Hematopoietic multipotent progenitor cell treated with erythropoietin and hydrocortisone succinate and interleukin-3 and kit ligand, for 15 days (in vitro differentiated cells): ENCODE measurements around the gene SMIM29.
"Not testable (repeated sequence)": the region's sequence is repeated elsewhere in the genome, so short reads cannot be mapped to it uniquely, and the experiment has no call there.

Experiments
- DNase-seq: peaks from one replicate; pipeline ENCODE4 v3.0.0-alpha.2; 2015; ENCODE audit warnings: low spot score

SMIM29 gene

DNA sequence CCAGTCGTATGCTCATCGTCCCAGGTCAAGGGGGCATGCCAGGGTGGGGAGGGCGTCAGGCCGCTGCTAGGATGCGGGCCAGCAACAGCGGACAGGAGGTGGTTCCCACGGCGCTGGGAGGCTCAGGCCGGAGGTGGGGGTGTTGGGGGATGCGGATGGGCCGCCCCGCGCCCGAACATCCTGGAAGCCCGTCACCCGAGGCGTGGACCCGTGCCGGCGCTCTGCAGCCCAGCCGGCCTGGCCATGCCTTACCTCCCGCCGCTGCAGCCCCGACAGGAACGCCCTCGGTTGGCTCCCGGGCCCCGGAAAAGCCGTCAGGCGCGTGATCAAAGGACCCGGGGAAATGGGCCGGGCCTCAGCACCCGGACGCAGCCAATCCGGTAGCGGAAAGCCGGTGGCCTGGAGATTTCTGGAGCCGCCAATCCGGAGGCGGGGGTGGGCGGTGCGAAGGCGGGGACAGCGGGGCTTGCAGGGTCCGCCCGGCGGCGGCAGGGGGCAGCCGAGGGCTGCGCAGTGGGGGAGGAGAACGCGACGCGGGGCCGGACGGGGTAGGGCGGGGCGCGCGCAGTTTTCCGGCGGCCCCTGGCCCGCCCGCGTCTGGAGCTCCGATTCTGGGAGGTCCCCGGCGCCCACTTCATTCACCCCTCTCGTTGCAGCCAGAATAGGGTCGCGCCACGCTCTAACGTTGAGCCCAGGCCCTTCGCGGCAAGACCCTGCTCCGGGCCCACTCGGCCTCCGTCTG, at the start of gene SMIM29:
TSS of gene SMIM29 (minus strand) at position 280 of the 742 bp plus-strand sequence. CDS start 1,215 bp downstream, outside the sequence.
- peak; percentile 95 for DNase-seq

DNA sequence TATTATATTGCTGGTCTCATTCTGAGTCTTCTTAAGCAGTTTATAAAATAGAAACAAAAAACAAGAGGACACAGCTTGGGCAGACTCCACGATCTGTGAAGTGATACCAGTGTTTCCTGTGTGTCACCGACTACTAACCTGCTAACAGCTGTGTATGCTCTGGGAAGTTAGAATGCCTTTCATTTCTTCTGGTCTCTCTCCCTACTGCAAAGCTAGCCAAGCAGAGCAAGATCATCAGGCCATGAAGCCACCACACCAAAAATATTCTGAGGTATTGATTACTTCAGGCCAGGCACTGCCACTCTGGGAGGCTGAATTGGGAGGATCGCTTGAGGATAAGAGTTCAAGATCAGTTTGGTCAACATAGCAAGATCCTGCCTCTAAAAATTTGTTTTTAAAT, 46.9 kb upstream of the SMIM29 start:
- DNase-seq: no peak

DNA sequence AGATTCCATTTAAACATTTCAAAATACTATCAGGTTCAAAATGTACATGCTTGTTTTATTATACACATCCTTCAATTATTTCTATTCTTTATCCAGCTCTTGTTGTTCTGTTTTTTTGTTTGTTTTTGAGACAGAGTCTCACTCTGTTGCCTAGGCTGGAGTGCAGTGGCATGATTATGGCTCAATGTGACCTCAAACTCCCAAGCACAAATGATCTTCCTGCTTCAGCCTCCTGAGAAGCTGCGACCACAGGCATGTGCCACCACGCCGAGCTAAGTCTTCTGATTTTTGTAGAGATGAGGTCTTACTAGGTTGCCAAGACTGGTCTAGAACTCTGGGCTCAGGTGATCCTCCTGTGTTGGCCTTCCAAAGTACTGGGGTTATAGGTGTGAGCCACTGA, 44.1 kb upstream of the SMIM29 start:
- DNase-seq: no peak

DNA sequence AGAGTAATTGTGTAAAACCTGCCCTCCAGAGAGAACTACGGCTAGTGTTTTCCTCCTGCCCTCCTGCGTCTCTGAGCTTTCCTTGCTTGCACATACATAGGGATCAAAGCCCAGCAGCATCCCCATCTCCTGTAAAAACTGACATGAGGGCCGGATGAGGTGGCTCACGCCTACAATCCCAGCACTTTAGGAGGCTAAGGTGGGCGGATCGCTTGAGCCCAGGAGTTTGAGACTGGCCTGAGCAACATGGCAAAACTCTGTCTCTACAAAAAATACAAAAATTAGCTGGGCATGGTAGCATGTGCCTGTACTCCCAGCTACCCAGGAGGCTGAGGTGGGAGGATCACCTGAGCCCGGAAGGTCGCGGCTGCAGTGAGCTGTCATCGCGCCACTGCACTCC, 40.3 kb upstream of the SMIM29 start:
- no peak for DNase-seq

DNA sequence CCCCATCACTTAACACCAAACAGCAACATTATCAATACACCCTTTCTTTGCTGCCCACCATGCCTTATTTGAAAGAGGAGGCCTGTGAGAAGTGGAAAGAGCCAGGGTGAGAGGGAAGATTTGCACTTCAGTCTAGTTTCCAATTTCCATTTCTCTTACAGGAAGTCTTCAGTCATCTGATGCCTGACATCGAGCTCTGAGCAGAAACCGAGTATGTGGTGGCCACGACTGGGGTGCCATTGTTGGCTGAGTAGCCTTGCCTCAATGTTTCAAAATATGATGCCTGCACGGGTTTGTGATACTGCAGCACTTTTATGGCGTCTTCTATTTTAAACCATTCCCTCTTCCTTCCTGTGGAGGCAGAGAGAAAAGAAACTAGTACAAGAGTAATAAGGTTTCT, 39.8 kb upstream of the SMIM29 start:
- no peak for DNase-seq

DNA sequence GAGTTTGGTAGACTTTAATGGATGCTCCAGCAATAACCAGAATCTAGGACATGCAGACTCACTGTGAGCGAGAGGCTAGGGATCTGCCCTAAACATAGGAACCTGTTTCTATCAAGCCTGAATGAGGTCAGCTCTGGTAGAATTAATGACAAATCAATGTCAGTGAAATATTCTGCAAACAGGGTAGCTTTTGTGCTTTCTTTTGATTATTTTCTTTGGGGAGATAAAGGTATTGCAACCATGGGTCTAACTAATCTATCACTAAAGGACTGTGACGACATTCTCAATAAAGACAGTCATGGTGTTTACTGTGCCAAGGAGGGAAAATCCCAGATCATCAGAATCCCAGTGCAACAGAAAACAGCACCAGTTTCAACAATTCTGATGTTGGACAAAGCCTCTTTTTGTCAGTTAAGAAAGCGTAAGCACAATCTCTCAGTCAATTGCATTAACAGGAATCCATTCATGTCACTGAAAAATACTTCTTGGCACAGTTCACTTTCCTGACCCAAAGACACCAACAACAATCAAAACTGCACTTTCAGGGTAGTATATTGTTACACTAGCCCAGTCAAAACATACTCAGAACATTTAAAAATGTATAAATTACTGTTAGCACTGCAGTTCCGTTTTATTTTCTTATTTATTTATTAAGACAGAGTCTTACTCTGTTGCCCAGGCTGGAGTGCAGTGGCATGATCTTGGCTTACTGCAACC, 36.8 kb upstream of the SMIM29 start:
- no peak for DNase-seq

DNA sequence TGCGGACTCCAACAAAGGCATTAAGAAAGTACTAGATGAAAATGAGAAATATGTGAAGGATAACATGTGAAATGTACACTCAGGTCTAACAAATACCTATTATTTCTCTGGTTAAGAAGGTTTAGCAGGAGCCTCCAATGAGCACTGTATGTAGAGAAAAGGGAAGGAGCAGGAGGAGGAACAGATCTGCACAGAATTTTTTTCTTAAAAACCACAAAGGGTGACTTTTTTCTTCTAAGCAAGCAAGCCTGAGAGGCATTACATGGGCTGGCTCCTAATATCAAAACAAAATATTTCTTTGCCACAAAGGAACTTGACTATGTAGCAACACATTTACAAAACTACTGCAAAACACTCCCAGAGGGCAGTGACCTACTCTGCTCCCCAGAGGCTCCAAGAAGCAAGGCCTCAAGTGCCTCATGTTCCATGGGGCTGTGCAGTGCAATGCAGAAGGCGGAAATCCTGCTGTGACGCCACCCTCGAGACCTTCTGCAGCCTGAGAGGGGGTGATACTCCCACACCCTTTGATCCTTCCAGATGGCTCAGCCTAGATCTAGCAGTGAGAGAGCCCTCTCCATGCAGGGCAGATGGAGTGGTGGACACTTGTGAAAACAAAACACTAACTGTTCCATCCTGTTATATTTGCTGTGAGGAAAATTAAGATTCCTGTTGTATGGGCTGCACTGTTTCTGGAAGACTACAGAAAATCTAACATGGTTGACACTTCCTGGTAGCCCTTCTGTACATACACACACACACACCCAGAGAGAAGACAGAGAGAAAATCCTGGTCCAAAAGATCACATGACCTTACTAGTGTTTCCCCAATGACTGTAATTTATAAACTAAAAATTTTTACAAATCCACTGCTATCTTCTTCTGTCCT, 36.0 kb upstream of the SMIM29 start:
- no peak for DNase-seq

DNA sequence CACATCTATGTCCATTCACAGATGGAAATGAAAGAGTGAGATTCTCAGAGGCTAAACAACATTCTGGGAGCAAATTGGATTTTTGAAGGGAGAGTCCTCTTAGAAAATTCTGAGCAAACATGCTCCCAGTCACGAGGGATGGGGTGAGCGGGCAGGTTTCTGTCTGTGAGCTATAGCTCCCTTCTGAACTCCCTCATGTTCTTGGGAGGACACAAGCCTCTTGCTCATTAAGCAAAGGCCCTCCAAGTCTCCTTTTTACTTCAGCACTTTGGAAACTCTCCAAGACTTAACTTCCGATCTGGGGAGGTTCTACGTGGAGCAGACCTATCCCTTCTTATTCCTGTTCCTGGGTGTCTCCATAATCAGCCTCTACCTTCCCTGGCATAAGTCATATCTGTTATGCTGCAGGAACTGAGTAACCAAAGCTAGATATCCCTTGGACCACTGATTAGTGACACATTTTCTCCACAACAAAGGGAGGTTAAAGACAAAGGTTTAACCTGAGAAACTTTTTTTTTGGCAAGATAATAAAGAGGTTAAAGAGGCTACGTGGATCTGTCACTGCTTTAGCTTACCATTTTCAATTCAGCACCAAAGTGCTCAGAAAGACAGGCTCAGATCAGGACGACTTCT, 33.0 kb upstream of the SMIM29 start:
- no peak for DNase-seq

DNA sequence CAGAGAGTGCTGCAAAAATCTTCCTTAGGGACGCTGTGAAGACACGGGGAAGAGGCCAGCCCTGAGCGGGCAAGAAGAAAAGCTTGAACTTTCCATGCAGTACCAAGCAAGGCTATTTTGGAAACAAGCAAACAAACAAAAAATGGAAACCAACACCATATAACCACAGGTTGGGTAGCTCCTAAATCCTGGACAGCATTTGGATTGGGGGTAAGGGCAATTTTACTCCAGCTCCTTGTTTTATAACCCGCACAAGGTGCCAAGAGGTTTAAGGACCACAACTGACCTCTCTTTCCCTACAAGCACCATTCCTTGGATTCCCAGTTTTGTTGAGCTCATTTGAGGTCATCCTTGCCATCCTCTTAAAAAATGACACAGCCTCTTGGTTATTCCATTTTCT, 31.4 kb upstream of the SMIM29 start:
- no peak for DNase-seq

DNA sequence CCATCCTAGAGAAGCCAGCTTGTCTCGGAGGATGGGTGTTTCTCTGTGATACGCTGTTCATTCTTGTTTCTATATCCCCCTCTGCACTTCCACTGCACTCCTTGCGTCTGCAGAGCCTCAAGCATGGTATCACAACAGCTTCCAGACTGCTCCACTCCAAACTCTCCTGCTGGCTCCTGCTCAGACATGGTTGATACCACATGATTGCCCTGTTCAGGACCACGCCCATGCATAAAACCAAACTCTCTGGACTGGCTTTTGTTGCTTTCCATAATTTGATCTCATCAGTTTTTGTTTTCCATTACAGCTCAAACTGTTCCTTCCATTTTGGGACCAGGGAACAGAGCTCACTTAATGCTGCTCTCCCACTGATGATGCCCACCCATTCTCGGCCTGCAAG, 30.0 kb upstream of the SMIM29 start:
- DNase-seq: no peak

DNA sequence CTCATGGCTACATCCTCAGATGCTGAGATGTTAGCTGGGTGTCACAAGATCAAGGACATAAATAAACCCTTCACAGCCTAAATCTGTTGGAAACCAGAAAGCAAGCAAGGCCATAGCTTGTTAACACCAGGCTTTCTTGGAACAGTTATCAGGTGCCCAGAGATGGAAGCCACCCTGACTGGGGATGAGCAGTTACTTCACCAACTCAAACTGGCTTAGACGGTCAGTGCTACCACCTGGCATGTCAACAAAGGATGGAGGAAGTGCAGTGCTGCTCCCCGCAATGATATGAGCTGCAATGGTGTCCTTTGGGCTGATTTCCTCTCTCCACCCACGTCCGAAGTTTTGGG, 28.9 kb upstream of the SMIM29 start:
- no peak for DNase-seq

DNA sequence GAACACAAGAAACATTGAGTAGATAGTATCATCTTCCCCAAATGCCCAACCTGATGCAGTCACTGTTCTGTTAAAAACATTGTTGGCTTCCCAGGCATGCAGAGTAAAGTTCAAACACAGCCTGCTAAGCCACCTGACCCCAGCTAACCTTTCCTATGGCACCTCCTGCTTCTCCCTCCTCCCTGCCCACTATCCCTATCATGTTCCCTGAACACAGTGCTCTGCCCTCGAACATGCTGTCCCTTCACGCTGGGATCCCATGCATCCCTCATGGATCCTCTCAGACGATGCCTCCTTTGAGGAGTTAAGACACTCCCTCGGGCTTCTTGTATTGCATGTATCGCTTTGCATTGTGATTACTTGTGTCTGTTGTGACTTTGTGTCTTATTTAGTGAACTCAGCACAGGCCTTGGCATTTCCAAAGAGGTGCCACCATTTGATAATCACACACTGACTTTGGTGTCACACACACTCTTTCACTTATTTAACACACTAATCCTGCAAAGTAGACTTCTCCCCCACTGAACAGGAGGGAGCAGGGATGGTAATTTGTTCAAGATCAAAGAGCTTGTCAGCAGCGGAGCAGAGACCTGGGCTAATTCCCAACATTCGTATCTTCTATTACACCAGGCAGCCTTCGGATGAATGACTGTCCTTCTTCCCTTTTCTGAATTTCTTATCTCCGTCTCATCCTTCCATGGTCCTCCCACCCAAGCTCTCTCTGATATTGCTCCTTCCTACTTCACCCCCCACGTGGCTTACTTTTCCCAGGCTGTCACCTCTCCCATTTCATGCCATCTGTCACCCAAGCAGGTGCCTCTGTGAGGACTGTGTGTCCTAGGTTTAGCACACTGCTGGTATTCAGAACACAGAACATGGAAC, 28.3 kb upstream of the SMIM29 start:
- no peak for DNase-seq

DNA sequence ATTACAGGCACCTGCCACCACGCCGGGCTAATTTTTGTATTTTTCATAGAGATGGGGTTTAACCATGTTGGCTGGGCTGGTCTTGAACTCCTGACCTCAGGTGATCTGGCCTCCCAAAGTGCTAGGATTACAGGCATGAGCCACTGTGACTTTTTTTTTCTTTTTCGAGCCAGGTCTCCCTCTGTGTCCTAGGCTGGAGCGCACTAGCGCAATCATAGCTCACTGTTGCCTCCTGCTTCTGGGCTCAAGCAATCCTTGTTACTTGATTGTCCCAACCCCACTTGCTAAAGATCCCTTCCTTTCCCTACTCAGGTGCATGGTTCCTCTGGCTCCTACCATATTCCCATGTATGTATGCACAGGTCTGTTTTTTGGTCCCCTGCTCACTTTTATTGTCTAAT, 27.4 kb upstream of the SMIM29 start:
- no peak for DNase-seq

DNA sequence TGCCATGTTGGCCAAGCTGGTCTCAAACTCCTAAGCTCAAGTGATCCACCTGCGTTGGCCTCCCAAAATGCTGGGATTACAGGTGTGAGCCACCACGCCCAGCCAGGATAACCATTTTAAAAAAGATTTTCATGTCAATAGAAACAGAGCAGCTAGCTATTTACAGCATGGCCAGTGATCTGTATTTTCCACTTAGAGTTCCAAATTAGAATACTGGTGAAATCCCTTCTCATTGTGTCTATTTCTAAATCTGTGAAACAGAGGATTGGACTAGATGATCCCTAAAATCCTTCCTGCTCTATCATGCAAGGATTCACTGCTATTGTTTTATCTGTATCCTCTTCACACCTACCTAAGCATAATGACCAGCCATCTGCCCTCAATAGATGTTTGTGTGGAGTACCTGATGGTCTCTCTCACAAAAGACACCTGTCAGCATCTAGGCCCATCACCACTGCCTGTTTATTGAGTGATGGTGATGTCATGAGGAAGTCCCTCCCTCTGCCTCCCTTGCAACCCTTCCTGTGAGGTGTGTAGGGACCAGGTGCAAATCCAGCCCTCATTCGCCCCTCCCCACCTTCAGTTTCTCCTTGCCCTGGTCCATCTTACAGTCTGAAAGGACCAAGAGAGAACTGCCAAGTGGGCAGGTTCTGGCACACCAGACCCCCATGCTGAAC, 26.5 kb upstream of the SMIM29 start:
- DNase-seq: no peak

DNA sequence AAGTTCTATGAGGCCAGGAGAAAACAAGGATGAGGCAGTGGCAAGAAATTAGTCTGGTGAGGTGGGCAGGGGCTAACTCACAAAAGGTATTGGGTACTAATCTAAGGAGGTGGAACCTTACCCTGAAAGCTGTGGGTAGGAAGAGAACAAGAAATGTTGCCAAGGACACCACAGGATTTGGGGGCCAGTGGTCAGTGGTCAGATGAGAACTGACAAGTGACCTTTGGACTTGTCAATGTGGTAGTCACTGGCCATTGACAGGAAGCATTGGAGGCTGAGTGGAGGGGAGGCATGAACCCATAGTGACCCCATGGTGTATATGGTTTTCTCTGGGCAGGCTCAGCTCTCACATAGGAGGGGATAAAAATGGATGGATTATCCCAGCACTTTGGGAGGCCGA, 25.3 kb upstream of the SMIM29 start:
- DNase-seq: no peak

DNA sequence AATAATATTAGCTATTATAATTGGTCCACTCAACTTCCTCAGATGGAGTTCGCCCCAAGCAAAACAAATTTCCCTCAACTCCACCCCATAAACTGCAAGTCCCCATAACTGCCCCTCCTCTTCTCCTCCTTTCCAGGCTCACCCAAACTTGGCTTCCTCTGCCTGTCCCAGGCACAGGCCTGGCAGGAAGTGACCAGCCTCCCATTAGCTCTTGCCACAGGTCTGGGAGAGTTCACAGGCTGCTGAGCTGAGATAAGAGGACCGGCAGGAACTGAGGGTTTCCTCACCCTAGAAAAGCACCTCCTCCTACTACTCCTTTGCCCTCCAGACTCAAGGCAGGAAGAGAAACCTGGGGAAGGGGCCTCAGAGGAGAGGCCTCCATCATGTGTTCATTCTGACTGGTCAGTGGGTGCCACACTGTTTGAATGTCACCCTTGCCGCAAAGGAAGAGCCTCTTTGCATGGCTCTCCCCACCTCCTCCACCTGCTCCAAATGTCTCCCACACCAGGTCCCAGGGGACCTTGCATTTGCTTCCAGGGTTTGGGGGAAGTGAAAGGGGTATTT, 24.5 kb upstream of the SMIM29 start:
- peak; percentile 54 for DNase-seq

DNA sequence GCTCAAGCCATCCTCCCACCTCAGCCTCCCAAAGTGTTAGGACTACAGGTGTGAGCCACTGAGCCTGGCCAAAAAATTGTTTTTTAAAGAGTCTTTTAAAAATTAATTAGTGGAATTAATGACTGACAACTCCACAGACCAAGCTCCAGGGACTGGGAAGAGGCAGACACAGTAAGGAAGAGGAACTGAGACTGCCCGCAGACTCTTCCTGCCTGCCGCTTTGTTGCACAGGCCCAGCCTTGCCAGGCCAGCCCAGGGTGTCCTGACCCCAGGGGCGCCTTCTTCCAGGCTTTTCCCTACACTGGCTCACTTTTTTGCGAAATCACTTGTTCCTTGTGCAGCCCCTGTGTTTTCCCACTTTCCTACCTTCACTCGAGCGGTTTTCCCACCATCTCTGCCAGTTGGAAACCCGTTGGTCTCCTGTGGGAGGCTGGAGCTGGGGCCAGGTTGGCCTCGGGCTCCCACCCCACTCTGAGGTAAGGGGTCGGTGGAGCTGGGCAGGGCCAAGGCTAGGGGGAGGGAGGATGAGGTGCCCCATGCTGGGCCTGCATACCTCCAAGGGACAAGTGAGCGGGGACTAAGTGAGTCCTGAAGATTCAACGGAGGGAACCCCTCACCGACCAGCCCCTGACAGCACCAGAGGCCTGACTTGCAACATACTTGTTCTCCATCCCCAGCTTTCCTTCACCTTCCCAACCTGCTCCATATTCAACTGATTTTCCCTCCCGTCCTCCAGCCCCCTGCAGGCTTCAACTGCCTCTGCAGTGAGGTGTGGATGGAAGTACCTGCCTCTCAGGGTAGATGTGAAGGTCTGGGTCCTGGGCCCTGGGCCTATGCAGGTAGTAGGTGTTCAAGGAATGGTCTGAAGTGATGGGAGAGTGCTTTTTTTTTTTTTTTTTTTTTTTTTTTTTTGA, 23.5 kb upstream of the SMIM29 start:
- DNase-seq: no peak

DNA sequence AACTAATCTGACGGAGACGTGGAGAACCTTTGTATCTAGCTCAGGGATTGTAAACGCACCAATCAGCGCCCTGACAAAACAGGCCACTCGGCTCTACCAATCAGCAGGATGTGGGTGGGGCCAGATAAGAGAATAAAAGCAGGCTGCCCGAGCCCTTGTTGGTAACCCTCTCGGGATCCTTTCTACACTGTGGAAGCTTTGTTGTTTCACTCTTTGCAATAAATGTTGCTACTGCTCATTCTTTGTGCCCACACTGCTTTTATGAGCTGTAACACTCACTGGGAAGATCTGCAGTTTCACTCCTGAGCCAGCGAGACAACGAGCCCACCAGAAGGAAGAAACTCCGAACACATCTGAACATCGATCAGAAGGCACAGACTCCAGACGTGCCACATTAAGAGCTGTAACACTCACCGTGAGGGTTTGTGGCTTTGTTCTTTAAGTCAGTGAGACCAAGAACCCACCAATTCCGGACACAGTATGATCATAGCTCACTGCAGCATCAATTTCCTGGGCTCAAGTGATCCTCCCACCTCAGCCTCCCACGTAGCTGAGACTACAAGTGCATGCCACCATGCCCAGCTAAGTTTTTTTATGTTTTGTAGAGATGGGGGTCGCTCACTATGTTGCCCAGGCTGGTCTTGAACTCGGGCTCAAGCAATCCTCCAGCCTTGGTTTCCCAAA, 21.0 kb upstream of the SMIM29 start:
- DNase-seq: not testable (repeated sequence)

DNA sequence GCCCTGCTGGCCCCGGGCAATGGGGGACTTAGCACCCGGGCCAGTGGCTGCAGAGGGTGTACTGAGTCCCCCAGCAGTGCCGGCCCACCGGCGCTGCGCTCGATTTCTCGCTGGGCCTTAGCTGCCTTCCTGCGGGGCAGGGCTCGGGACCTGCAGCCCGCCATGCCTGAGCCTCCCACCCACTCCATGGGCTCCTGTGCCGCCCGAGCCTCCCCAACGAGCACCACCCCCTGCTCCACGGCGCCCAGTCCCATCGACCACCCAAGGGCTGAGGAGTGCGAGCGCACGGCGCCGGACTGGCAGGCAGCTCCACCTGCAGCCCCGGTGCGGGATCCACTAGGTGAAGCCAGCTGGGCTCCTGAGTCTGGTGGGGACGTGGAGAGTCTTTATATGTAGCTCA, 20.3 kb upstream of the SMIM29 start:
- not testable (repeated sequence) for DNase-seq
